Vagina (tissue), 2 donors: ENCODE data around the gene TXNL1.
"Not testable (repeated sequence)": the region's sequence is repeated elsewhere in the genome, so short reads cannot be mapped to it uniquely, and the experiment has no call there.

ENCODE experiments used
- POLR2A ChIP-seq, 2 donors: fragments of 450-650 bp; IDR thresholded peaks; one replicate each; pipeline ENCODE4 v1.6.1; 2017; ENCODE audit warnings: antibody characterized with exemption in 2 of 2, mild to moderate bottlenecking in 2 of 2, moderate library complexity in 2 of 2
- TF ChIP-seq, protein P1 (sequence below), 3 experiments: fragments of 450-650 bp in 2 of 3; fragments of 200-600 bp in 1 of 3; sonication (generic) in 1 of 3; IDR thresholded peaks; one replicate each; pipeline ENCODE4 v1.5.1; 2017 to 2019; ENCODE audit warnings: antibody characterized with exemption in 3 of 3, mild to moderate bottlenecking in 2 of 3, moderate library complexity in 2 of 3

DNA sequence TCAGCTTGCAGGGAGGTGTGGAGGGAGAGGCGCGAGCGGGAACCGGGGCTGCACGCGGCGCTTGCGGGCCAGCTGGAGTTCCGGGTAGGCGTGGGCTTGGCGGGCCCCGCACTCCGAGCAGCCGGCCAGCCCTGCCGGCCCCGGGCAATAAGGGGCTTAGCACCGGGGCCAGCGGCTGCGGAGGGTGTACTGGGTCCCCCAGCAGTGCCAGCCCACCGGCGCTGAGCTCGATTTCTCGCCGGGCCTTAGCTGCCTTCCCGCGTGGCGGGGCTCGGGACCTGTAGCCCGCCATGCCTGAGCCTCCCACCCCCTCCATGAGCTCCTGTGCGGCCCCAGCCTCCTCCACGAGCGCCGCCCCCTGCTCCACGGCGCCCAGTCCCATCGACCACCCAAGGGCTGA, 66.1 kb downstream of the TXNL1 start:
- not testable (repeated sequence) for TF ChIP-seq POLR2A (IDR thresholded peaks at IDR 0.05)
- TF ChIP-seq, protein P1, sequence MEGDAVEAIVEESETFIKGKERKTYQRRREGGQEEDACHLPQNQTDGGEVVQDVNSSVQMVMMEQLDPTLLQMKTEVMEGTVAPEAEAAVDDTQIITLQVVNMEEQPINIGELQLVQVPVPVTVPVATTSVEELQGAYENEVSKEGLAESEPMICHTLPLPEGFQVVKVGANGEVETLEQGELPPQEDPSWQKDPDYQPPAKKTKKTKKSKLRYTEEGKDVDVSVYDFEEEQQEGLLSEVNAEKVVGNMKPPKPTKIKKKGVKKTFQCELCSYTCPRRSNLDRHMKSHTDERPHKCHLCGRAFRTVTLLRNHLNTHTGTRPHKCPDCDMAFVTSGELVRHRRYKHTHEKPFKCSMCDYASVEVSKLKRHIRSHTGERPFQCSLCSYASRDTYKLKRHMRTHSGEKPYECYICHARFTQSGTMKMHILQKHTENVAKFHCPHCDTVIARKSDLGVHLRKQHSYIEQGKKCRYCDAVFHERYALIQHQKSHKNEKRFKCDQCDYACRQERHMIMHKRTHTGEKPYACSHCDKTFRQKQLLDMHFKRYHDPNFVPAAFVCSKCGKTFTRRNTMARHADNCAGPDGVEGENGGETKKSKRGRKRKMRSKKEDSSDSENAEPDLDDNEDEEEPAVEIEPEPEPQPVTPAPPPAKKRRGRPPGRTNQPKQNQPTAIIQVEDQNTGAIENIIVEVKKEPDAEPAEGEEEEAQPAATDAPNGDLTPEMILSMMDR (IDR thresholded peaks at IDR 0.05) = not testable (repeated sequence)
